Lung (tissue), 12 donors: ENCODE data around the gene TNS3. TPM values are rescaled to one million over a fixed set of nuclear protein-coding genes. Genes with fewer than 3 reads are reported as not detected.

ENCODE experiments used
- ATAC-seq: fragments of 200-7000 bp; cut with Tn5 transposase; one replicate; pipeline ENCODE4 v1.9.1; 2020; ENCODE audit warnings: moderate number of reproducible peaks; ENCODE audit not compliant: insufficient read depth, low FRiP score
- DNase-seq, 3 donors: peaks; one replicate each; pipeline ENCODE4 v3.0.0-alpha.2; 2013 to 2017
- H3K27ac ChIP-seq, 2 donors: one replicate each; pipeline ENCODE4 v1.5.1; 2013; ENCODE audit warnings: mild to moderate bottlenecking in 2 of 2, moderate library complexity in 2 of 2, control low read depth in 1 of 2, inconsistent platforms in 1 of 2, low read depth in 1 of 2, low read length in 1 of 2
- H3K27me3 ChIP-seq, 3 donors: one replicate each; pipeline ENCODE4 v1.5.1; 2013; ENCODE audit warnings: low read length in 2 of 3; ENCODE audit not compliant: control insufficient read depth in 3 of 3, insufficient read depth in 3 of 3
- H3K36me3 ChIP-seq, 4 donors: one replicate each; pipeline ENCODE4 v1.5.1; 2013; ENCODE audit warnings: low read length in 4 of 4, mild to moderate bottlenecking in 1 of 4, moderate library complexity in 1 of 4; ENCODE audit not compliant: control insufficient read depth in 4 of 4, insufficient read depth in 4 of 4
- H3K4me1 ChIP-seq, 5 donors: one replicate each; pipeline ENCODE4 v1.5.1; 2013; ENCODE audit warnings: low read length in 5 of 5, mild to moderate bottlenecking in 2 of 5, moderate library complexity in 1 of 5; ENCODE audit not compliant: control insufficient read depth in 5 of 5, insufficient read depth in 5 of 5
- H3K4me3 ChIP-seq: one replicate; pipeline ENCODE4 v1.5.1; 2013; ENCODE audit warnings: mild to moderate bottlenecking, control low read depth, moderate library complexity
- H3K9ac ChIP-seq, 2 donors: one replicate each; pipeline ENCODE4 v1.5.1; 2013; ENCODE audit warnings: low read length in 2 of 2, control low read depth in 1 of 2; ENCODE audit not compliant: insufficient read depth in 1 of 2
- H3K9me3 ChIP-seq, 4 donors: one replicate each; pipeline ENCODE4 v1.5.1; 2013; ENCODE audit warnings: low read length in 3 of 4, mild to moderate bottlenecking in 1 of 4, moderate library complexity in 1 of 4; ENCODE audit not compliant: control insufficient read depth in 4 of 4, insufficient read depth in 3 of 4
- CTCF ChIP-seq: IDR thresholded peaks from 2 replicates; pipeline ENCODE4 v1.5.1; 2012; ENCODE audit warnings: mild to moderate bottlenecking; ENCODE audit errors: control extremely low read depth, extremely low read depth
- WGBS, 2 donors: extraction: QIAGEN DNeasy Blood & Tissue Kit; methylation state at CpG; one replicate each; pipeline ENCODE4 v1.1.7; 2013; 5-methylcytosine and 5-hydroxymethylcytosine counted together
- polyA plus RNA-seq, 2 donors: library from polyadenylated mRNA; stranded (reverse); fragments of 200-250 nt; gene quantifications; one replicate each; pipeline ENCODE4 v1.2.1, GENCODE V29; 2013
- total RNA-seq, 2 donors: library from RNA; depleted of rRNA in 1 of 2; stranded (reverse); fragments of >200 nt in 1 of 2; gene quantifications; one replicate each; pipeline ENCODE4 v1.2.1, GENCODE V29; 2014 to 2021
- donor health status: control.
- donor health status: control.
- donor health status: Bipolar disorder and iron deficiency.
- donor health status: healthy.
- donor health status: DM: yes; HTN: yes; CAD: no.

The TNS3 gene
- total and polyA plus RNA-seq, 4 donors = 23.8 to 140 (median 85.7) TPM

DNA sequence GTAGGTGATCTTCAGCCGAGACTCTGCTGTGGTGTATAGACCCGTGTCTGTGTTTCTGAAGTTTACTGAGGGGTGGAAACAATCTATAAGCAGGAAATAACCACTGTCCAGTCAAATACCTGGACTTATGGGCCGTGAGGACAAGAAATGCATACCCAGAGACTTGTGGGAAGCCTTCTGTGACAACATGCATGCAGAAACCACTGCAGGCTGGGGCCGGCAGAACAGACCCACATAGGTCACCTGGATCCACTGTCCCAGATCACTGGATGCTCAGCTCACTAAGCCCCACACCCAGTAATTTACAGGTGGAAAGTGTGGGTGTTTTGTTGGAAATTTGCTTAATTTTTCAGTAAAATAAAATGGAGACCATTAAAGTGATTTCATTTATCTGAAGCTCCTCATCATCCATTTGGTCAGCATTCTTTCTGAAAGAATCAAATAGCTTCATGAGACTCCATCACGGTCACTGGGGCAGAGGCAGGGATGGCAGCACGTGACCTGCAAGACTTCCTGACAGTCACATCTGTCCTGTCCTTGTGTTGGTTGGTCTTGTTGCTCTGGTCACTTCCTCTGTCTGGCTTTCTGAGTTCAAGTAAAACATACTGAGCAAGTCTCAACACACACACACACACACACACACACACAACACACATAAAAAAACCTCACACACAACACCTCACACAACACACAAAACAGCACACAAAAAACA is 108.3 kb downstream of the TNS3 start:
- H3K9me3 ChIP-seq = peaks cover 0 to 2% (median 0%) of the 10 kb centered on the region in 4 donors
- H3K4me3 ChIP-seq = no peak overlapping the region
- peak overlapping the region; percentile 61 to 88 for H3K27ac ChIP-seq
- DNase-seq (no peak), ATAC-seq (no peak)
- 64 to 73% methylated on average over 6 of the region's 6 CpGs for WGBS, 2 donors
- TF ChIP-seq CTCF = no peak
- H3K27me3 ChIP-seq = no peaks in the 10 kb centered on the region
- H3K36me3 ChIP-seq = peaks cover 0 to 8% (median 6%) of the 10 kb centered on the region in 4 donors
- H3K9ac ChIP-seq = no peak overlapping the region
- peaks cover 3 to 36% (median 19%) of the 10 kb centered on the region in 5 donors for H3K4me1 ChIP-seq

- Histone ChIP-seq H3K27me3 (no peaks in the 10 kb centered on the region), H3K9me3 (peaks cover 0 to 2% (median 0%) of the 10 kb centered on the region in 4 donors), H3K4me3 (no peak overlapping the region), H3K27ac (peak overlapping the region in 1 of 2 donors; percentile 20), H3K36me3 (peaks cover 0 to 8% (median 6%) of the 10 kb centered on the region in 4 donors), H3K9ac (no peak overlapping the region), H3K4me1 (peaks cover 3 to 31% (median 12%) of the 10 kb centered on the region in 5 donors)
- WGBS, 2 donors = 88 to 90% methylated on average over 19 of the region's 19 CpGs
- DNase-seq (no peak), ATAC-seq (no peak)
- TF ChIP-seq CTCF = no peak
Observed at GRCh38 chr7:47472444-47473157, 109.3 kb downstream of the TNS3 start.

GRCh38 chr7:47471831-47472230 is 110.1 kb downstream of the TNS3 start:
- no peaks in the 10 kb centered on the region for H3K27me3 ChIP-seq
- H3K36me3 ChIP-seq = peaks cover 0 to 8% (median 5%) of the 10 kb centered on the region in 4 donors
- H3K4me3 ChIP-seq = no peak overlapping the region
- no peak overlapping the region for H3K9ac ChIP-seq
- no peak for TF ChIP-seq CTCF
- peaks cover 0 to 26% (median 8%) of the 10 kb centered on the region in 5 donors for H3K4me1 ChIP-seq
- H3K27ac ChIP-seq = no peak overlapping the region
- H3K9me3 ChIP-seq = peaks cover 0 to 2% (median 0%) of the 10 kb centered on the region in 4 donors
- 87 to 91% methylated on average over 3 of the region's 3 CpGs for WGBS, 2 donors
- no peak for ATAC-seq
- no peak for DNase-seq
